Osteocyte (in vitro differentiated cells): ENCODE results near the gene DNAH5. TPM values are rescaled to one million over a fixed set of nuclear protein-coding genes. Genes with fewer than 3 reads are reported as not detected.

ENCODE experiments used
- DNase-seq: peaks from one replicate; pipeline ENCODE4 v3.0.0; 2021; ENCODE audit warnings: mixed read lengths; ENCODE audit not compliant: unreplicated experiment; ENCODE audit errors: extremely low spot score
- H3K27ac Mint-ChIP-seq: one replicate; pipeline ENCODE4 v1.8.0; 2021; ENCODE audit warnings: mild to moderate bottlenecking, mixed read lengths; ENCODE audit not compliant: unreplicated experiment
- H3K27me3 Mint-ChIP-seq: one replicate; pipeline ENCODE4 v1.8.0; 2021; ENCODE audit warnings: mixed read lengths; ENCODE audit not compliant: unreplicated experiment
- H3K36me3 Mint-ChIP-seq: one replicate; pipeline ENCODE4 v1.8.0; 2021; ENCODE audit warnings: mixed read lengths; ENCODE audit not compliant: unreplicated experiment
- H3K4me1 Mint-ChIP-seq: one replicate; pipeline ENCODE4 v1.8.0; 2021; ENCODE audit warnings: mixed read lengths; ENCODE audit not compliant: unreplicated experiment
- H3K4me3 Mint-ChIP-seq: one replicate; pipeline ENCODE4 v1.8.0; 2021; ENCODE audit warnings: mild to moderate bottlenecking, moderate library complexity, mixed read lengths; ENCODE audit not compliant: unreplicated experiment
- H3K9me3 Mint-ChIP-seq: one replicate; pipeline ENCODE4 v1.8.0; 2021; ENCODE audit warnings: mixed read lengths; ENCODE audit not compliant: unreplicated experiment
- total RNA-seq: library from RNA; stranded (reverse); gene quantifications from 2 replicates; pipeline ENCODE4 v1.2.1, GENCODE V29; 2021
- TF ChIP-seq, protein P1 (sequence below): fragments of 200-600 bp; sonication (generic); IDR thresholded peaks from 2 replicates; pipeline ENCODE4 v1.5.0; 2021; ENCODE audit warnings: antibody characterized with exemption, mild to moderate bottlenecking, moderate library complexity

Gene DNAH5
- total RNA-seq, 1 donor from 2014 or later: 0.21 TPM

DNA sequence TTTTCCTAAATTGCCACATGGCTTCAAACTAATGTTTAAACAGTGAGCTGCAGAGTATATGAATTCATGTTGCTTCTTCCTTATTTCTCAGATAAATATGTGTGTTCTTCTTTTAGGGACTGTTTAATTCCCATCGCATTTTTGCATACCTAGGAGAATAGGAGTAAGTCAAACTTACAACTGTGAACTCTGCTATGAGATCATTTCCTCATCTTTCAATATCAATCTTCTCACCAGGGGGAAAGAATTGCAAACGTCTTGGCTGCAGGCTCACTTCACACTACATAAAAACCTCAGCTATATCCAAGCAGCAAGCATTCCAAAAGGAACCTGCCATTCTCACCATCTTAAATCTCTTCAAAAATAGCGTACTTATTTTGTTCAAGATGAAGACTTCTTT, 271.0 kb downstream of the DNAH5 start:
- Mint-ChIP-seq H3K27me3 (peaks cover 2% of the 10 kb centered on the region), H3K36me3 (no peaks in the 10 kb centered on the region), H3K27ac (no peak overlapping the region), H3K4me1 (no peaks in the 10 kb centered on the region), H3K9me3 (no peaks in the 10 kb centered on the region), H3K4me3 (no peak overlapping the region)
- TF ChIP-seq, protein P1, sequence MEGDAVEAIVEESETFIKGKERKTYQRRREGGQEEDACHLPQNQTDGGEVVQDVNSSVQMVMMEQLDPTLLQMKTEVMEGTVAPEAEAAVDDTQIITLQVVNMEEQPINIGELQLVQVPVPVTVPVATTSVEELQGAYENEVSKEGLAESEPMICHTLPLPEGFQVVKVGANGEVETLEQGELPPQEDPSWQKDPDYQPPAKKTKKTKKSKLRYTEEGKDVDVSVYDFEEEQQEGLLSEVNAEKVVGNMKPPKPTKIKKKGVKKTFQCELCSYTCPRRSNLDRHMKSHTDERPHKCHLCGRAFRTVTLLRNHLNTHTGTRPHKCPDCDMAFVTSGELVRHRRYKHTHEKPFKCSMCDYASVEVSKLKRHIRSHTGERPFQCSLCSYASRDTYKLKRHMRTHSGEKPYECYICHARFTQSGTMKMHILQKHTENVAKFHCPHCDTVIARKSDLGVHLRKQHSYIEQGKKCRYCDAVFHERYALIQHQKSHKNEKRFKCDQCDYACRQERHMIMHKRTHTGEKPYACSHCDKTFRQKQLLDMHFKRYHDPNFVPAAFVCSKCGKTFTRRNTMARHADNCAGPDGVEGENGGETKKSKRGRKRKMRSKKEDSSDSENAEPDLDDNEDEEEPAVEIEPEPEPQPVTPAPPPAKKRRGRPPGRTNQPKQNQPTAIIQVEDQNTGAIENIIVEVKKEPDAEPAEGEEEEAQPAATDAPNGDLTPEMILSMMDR: no peak
- DNase-seq: no peak

DNA sequence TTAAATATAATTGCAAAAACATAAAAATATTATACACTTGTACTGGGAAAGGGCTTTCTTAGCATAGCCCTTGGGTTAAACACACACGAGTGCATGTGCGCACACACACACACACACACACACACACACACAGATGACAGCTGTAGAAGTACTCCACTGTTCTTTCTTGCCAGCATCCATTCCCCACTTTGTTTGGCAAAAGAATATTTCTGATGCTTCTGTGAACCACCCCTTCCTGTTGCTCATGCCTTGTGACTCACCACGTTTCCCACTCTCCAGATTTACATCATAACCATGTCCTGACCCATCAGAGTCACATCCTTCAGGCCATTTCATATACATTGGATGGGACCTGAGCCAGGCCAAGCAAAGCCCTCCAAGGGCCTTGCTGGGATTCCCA, 280.1 kb downstream of the DNAH5 start:
- H3K4me3 Mint-ChIP-seq: no peak overlapping the region
- no peaks in the 10 kb centered on the region for H3K27me3 Mint-ChIP-seq
- TF ChIP-seq, protein P1: no peak
- no peak overlapping the region for H3K27ac Mint-ChIP-seq
- no peaks in the 10 kb centered on the region for H3K36me3 Mint-ChIP-seq
- no peaks in the 10 kb centered on the region for H3K4me1 Mint-ChIP-seq
- DNase-seq: no peak
- no peaks in the 10 kb centered on the region for H3K9me3 Mint-ChIP-seq

DNA sequence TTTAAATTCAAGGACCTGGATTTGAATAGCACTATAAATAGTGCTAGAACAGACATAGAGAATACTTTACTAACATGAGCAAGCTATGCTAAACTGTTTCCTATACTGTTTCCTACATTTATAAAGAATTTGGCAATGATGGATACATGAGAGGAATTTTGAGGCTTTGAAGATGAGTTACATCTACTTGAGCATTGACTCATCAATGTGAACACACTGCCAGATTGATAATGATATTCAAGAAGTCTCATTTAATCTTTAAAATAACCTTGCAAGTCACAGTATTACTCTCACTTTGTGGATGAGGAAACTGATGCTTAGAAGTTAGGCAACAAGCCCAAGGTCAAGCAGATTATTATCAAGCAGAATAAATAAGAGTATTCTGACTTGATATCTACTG, 281.9 kb downstream of the DNAH5 start:
- DNase-seq: no peak
- Mint-ChIP-seq H3K36me3 (no peaks in the 10 kb centered on the region), H3K4me1 (no peaks in the 10 kb centered on the region)

DNA sequence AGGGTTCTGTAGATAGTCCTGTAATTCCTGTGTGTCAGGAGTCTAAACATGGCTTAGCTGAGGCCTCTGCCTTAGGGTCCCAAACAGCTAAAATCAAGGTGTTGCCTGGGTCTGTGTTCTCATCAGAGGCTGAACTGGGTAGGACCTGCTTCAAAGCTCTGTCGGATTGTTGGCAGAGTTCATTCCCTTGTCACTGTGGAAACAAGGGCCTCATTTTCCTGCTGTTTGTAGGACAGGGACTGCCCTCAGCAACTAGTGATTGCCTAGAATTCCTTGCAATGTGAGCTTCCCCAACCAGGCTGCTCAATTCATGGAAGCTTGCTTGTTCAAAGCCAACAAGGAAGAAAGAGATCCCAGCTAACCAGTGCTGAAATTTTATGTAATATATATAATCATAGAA, 283.2 kb downstream of the DNAH5 start:
- Mint-ChIP-seq H3K4me1 (no peaks in the 10 kb centered on the region), H3K9me3 (no peaks in the 10 kb centered on the region), H3K4me3 (no peak overlapping the region), H3K36me3 (no peaks in the 10 kb centered on the region), H3K27me3 (no peaks in the 10 kb centered on the region), H3K27ac (no peak overlapping the region)
- TF ChIP-seq, protein P1: no peak
- no peak for DNase-seq

More for the DNA sequence above, 281.9 kb downstream of the DNAH5 start:
- H3K4me3 Mint-ChIP-seq: no peak overlapping the region
- H3K27me3 Mint-ChIP-seq: no peaks in the 10 kb centered on the region
- H3K9me3 Mint-ChIP-seq: no peaks in the 10 kb centered on the region
- TF ChIP-seq, protein P1: no peak
- H3K27ac Mint-ChIP-seq: no peak overlapping the region

DNA sequence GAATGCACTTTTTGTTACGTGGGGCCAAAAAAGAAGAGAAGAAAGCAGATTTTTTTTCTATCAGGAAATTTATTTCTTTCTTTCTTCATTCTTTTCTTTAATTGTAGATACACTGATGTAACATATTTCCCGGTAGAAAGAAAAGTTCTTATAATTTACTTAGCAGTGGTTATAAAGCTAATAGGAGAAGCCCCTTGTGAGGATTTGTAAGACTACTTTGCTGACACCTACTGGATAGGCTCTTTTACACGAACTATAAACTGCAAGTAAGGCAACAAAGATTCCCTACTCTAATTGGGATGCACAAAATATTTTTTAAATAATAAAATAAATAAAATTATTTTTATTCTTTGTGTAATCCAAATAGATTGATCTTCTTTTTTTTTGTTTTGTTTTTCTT, 284.4 kb downstream of the DNAH5 start:
- Mint-ChIP-seq H3K4me3 (no peak overlapping the region), H3K4me1 (no peaks in the 10 kb centered on the region), H3K36me3 (no peaks in the 10 kb centered on the region), H3K27me3 (no peaks in the 10 kb centered on the region), H3K9me3 (no peaks in the 10 kb centered on the region), H3K27ac (no peak overlapping the region)
- no peak for DNase-seq
- TF ChIP-seq, protein P1: no peak
